Measurements from ENCODE around the gene NID2. TPM values are rescaled to one million over a fixed set of nuclear protein-coding genes. Genes with fewer than 3 reads are reported as not detected.

Gene NID2
- total and polyA plus RNA-seq, 2 experiments from 2014 or later, result 52.8 to 65.7 TPM

GRCh38 chr14:52005625-52006024, 63.2 kb downstream of the NID2 start:
- Histone ChIP-seq H3K9me2 (replicated peaks; ENCODE audit: insufficient read depth) (no peaks in the 10 kb centered on the region), H3K79me2 (no peaks in the 10 kb centered on the region), H3K4me2 (no peak overlapping the region), H4K20me1 (ENCODE audit: insufficient read depth, poor library complexity, severe bottlenecking) (no peaks in the 10 kb centered on the region), H3K27me3 (no peaks in the 10 kb centered on the region), H3K9me3 (ENCODE audit: low read depth) (no peaks in the 10 kb centered on the region), H3K27ac (no peak overlapping the region), H3K4me3 (no peak overlapping the region), H3K4me1 (ENCODE audit: insufficient read depth) (no peaks in the 10 kb centered on the region), H2AFZ (no peak overlapping the region), H3K36me3 (replicated peaks; ENCODE audit: insufficient read depth, low read depth) (peaks cover 6% of the 10 kb centered on the region)
- 62% methylated on average over 2 of the region's 2 CpGs for WGBS (ENCODE audit: low lambda C conversion rate, missing lambda C conversion rate)
- TF ChIP-seq EZH2 (IDR thresholded peaks at IDR 0.05; ENCODE audit: borderline replicate concordance) (no peak), CTCF (IDR thresholded peaks at IDR 0.05; ENCODE audit: poor library complexity) (no peak), EZH2phosphoT487 (IDR thresholded peaks at IDR 0.05; ENCODE audit: low read depth, severe bottlenecking, unreplicated experiment) (no peak)
- no peak for DNase-seq (ENCODE audit: low spot score)

- Histone ChIP-seq H2AFZ (no peak overlapping the region), H3K27ac (no peak overlapping the region), H3K4me2 (no peak overlapping the region), H3K4me3 (no peak overlapping the region), H3K4me1 (ENCODE audit: insufficient read depth) (no peaks in the 10 kb centered on the region), H3K79me2 (peaks cover under 1% of the 10 kb centered on the region), H3K36me3 (replicated peaks; ENCODE audit: insufficient read depth, low read depth) (peaks cover 6% of the 10 kb centered on the region), H3K9me3 (ENCODE audit: low read depth) (no peaks in the 10 kb centered on the region), H3K27me3 (no peaks in the 10 kb centered on the region), H4K20me1 (ENCODE audit: insufficient read depth, poor library complexity, severe bottlenecking) (no peaks in the 10 kb centered on the region), H3K9me2 (replicated peaks; ENCODE audit: insufficient read depth) (no peaks in the 10 kb centered on the region)
- TF ChIP-seq EZH2 (IDR thresholded peaks at IDR 0.05; ENCODE audit: borderline replicate concordance), result no peak
- no peak for TF ChIP-seq CTCF (IDR thresholded peaks at IDR 0.05; ENCODE audit: poor library complexity)
- no peak for TF ChIP-seq EZH2phosphoT487 (IDR thresholded peaks at IDR 0.05; ENCODE audit: low read depth, severe bottlenecking, unreplicated experiment)
- no peak for DNase-seq (ENCODE audit: low spot score)
- 77% methylated on average over 3 of the region's 3 CpGs for WGBS (ENCODE audit: low lambda C conversion rate, missing lambda C conversion rate)
Measured at GRCh38 chr14:52003324-52003723, 65.5 kb downstream of the NID2 start.

GRCh38 chr14:52002542-52002941, 66.3 kb downstream of the NID2 start:
- Histone ChIP-seq H3K36me3 (replicated peaks; ENCODE audit: insufficient read depth, low read depth) (peaks cover 6% of the 10 kb centered on the region), H3K4me1 (ENCODE audit: insufficient read depth) (no peaks in the 10 kb centered on the region), H3K9me3 (ENCODE audit: low read depth) (no peaks in the 10 kb centered on the region), H3K27ac (no peak overlapping the region), H3K9me2 (replicated peaks; ENCODE audit: insufficient read depth) (no peaks in the 10 kb centered on the region), H2AFZ (no peak overlapping the region), H4K20me1 (ENCODE audit: insufficient read depth, poor library complexity, severe bottlenecking) (no peaks in the 10 kb centered on the region), H3K79me2 (peaks cover 8% of the 10 kb centered on the region), H3K4me2 (no peak overlapping the region), H3K27me3 (no peaks in the 10 kb centered on the region), H3K4me3 (no peak overlapping the region)
- 68% methylated on average over 4 of the region's 4 CpGs for WGBS (ENCODE audit: low lambda C conversion rate, missing lambda C conversion rate)
- no peak for TF ChIP-seq EZH2 (IDR thresholded peaks at IDR 0.05; ENCODE audit: borderline replicate concordance)
- no peak for TF ChIP-seq EZH2phosphoT487 (IDR thresholded peaks at IDR 0.05; ENCODE audit: low read depth, severe bottlenecking, unreplicated experiment)
- TF ChIP-seq CTCF (IDR thresholded peaks at IDR 0.05; ENCODE audit: poor library complexity), result no peak
- DNase-seq (ENCODE audit: low spot score), result no peak

- no peak overlapping the region for H3K4me2 ChIP-seq
- H2AFZ ChIP-seq, result no peak overlapping the region
- DNase-seq (ENCODE audit: low spot score), result no peak
- no peaks in the 10 kb centered on the region for H3K9me2 ChIP-seq (replicated peaks; ENCODE audit: insufficient read depth)
- no peak overlapping the region for H3K27ac ChIP-seq
- H3K9me3 ChIP-seq (ENCODE audit: low read depth), result no peaks in the 10 kb centered on the region
- peaks cover 20% of the 10 kb centered on the region for H3K79me2 ChIP-seq
- no peaks in the 10 kb centered on the region for H3K27me3 ChIP-seq
- 71% methylated on average over 3 of the region's 3 CpGs for WGBS (ENCODE audit: low lambda C conversion rate, missing lambda C conversion rate)
- TF ChIP-seq EZH2 (IDR thresholded peaks at IDR 0.05; ENCODE audit: borderline replicate concordance), result no peak
- TF ChIP-seq EZH2phosphoT487 (IDR thresholded peaks at IDR 0.05; ENCODE audit: low read depth, severe bottlenecking, unreplicated experiment), result no peak
- TF ChIP-seq CTCF (IDR thresholded peaks at IDR 0.05; ENCODE audit: poor library complexity), result no peak
- H3K4me3 ChIP-seq, result no peak overlapping the region
- no peaks in the 10 kb centered on the region for H3K4me1 ChIP-seq (ENCODE audit: insufficient read depth)
- peaks cover 6% of the 10 kb centered on the region for H3K36me3 ChIP-seq (replicated peaks; ENCODE audit: insufficient read depth, low read depth)
- H4K20me1 ChIP-seq (ENCODE audit: insufficient read depth, poor library complexity, severe bottlenecking), result no peaks in the 10 kb centered on the region
Measured at GRCh38 chr14:52000696-52001095, 68.2 kb downstream of the NID2 start.
